ENCODE data around the gene ZNF276. TPM values are rescaled to one million over a fixed set of nuclear protein-coding genes. Genes with fewer than 3 reads are reported as not detected.

ZNF276 gene
- total RNA-seq, 1 experiment from 2014 or later, result 30.6 TPM

DNA sequence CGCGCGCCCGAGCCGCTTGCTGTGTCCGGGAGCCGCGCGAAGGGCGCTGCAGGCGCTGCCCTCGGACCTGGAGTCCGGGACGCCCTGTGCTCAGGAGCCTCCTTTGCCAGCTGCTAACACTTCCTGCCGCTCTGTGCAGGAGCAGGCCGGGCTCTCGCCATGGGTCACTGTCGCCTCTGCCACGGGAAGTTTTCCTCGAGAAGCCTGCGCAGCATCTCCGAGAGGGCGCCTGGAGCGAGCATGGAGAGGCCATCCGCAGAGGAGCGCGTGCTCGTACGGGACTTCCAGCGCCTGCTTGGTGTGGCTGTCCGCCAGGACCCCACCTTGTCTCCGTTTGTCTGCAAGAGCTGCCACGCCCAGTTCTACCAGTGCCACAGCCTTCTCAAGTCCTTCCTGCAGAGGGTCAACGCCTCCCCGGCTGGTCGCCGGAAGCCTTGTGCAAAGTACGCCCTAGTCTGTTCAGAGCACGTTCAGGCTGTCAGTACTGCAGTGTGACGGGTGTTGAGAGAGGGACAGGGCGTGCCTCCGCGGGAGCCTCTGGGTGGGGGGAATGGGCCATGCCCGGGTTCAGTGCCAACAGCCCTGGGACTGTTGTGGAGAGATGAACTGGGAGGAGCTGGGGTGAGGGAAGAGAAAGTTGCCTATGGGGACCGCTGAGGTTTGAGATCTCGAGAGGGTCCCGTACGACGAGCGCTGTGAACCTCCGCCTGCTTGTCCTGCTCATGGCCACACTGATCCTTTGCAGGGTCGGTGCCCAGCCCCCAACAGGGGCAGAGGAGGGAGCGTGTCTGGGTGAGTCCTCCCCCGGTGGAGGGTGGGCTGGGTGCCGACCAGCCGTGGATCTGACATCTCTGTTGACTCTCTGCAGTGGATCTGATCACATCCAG is 1.3 kb downstream of the ZNF276 start:
- no TSS peak for BruUV-seq (replicated peaks)
- intact Hi-C loops (cut with micrococcal nuclease; ENCODE audit: unreplicated experiment), result no loop called here
- peaks cover 41% of the 10 kb centered on the region for H3K4me1 Mint-ChIP-seq (ENCODE audit: low read depth, unreplicated experiment)
- no peaks in the 10 kb centered on the region for H3K27me3 Mint-ChIP-seq (ENCODE audit: unreplicated experiment)
- CTCF ChIA-PET, result interaction anchor here (1.3 kb wide), 1 partner anchor 17 kb away, joined by 4 read pairs; no protein-coding TSS in a partner anchor
- H3K27ac Mint-ChIP-seq (ENCODE audit: unreplicated experiment), result peak overlapping the region; percentile 81
- peaks cover 82% of the 10 kb centered on the region for H3K36me3 Mint-ChIP-seq (ENCODE audit: insufficient read depth, unreplicated experiment)
- peak; percentile 86 for DNase-seq
- TF ChIP-seq, protein P1, sequence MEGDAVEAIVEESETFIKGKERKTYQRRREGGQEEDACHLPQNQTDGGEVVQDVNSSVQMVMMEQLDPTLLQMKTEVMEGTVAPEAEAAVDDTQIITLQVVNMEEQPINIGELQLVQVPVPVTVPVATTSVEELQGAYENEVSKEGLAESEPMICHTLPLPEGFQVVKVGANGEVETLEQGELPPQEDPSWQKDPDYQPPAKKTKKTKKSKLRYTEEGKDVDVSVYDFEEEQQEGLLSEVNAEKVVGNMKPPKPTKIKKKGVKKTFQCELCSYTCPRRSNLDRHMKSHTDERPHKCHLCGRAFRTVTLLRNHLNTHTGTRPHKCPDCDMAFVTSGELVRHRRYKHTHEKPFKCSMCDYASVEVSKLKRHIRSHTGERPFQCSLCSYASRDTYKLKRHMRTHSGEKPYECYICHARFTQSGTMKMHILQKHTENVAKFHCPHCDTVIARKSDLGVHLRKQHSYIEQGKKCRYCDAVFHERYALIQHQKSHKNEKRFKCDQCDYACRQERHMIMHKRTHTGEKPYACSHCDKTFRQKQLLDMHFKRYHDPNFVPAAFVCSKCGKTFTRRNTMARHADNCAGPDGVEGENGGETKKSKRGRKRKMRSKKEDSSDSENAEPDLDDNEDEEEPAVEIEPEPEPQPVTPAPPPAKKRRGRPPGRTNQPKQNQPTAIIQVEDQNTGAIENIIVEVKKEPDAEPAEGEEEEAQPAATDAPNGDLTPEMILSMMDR (IDR thresholded peaks at IDR 0.05; ENCODE audit: unreplicated experiment), result no peak
- H3K9me3 Mint-ChIP-seq (ENCODE audit: low read depth, unreplicated experiment), result no peaks in the 10 kb centered on the region
- peak overlapping the region; percentile 81 for H3K4me3 Mint-ChIP-seq (ENCODE audit: low read depth, unreplicated experiment)

DNA sequence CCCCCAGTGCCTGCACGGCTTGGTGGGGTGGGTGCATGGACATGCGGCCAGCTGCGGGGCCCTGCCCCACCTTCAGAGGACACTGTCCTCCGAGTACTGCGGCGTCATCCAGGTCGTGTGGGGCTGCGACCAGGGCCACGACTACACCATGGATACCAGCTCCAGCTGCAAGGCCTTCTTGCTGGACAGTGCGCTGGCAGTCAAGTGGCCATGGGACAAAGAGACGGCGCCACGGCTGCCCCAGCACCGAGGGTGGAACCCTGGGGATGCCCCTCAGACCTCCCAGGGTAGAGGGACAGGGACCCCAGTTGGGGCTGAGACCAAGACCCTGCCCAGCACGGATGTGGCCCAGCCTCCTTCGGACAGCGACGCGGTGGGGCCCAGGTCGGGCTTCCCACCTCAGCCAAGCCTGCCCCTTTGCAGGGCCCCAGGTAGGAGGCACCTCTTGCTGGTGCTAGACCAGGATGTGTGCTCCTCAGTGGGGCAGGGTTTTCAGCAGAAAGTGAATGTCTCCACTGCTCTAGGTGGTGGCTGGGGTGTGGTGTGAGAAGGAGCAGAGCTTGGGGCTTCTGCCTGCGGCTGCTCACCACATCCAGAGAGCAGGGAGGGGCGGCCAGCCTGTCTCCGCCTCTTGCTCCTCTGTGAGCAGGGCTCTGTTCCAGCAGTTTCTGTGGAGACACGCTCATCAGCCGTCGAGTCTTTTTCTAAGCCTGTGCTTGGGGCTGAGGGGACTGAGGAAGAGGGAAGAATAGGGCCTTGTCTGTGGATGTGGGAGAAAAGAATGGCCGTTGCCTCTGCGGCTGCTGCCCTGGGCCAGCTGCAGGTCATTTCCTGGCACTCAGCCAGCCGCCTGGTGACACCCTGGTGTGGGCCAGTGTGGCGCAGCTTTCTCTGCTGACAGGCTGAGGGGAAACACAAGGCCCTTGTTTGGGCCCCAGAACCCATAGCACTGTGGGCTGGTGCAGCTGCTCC is 2.2 kb downstream of the ZNF276 start:
- TSS peak; percentile 15 for BruUV-seq (replicated peaks)
- H3K27ac Mint-ChIP-seq (ENCODE audit: unreplicated experiment), result peak overlapping the region; percentile 81
- CTCF ChIA-PET, result interaction anchor here (1.3 kb wide), 1 partner anchor 17 kb away, joined by 4 read pairs; no protein-coding TSS in a partner anchor

DNA sequence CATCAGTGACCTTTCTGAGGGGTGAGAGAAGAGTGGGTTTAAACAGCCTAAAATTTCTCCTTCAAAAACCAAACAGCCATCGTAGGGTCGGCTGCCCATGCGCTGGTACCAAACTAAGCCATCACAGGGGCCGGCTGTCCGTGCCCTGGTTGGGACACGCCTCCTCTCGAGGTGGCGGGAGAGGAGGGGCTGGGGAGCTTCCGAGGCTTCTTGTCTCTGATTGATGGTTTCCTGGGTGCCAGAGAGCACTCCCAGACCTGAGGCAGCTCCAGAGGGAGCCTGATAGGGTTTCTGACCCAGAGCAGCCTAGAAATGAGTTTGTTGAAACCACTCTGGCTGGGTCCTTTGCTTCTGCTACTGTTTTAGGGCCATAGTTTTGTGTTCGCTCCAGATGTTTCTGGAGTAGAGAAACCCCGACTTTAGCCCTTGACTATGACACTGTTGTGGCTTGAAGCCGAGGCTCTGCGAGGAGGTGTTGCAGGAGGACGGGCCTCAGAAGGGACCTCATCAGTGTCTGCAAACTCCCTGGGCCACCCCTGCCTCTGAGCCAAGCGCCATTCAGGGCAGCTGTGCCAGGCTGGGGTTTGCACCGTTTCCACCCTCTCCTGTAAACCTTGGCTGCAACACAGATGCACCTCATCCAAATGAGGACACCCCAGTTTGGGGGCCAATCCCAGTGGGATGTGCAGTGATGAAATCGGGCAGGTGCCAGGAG is 6.2 kb downstream of the ZNF276 start:
- H3K27ac Mint-ChIP-seq (ENCODE audit: unreplicated experiment), result no peak overlapping the region
- peaks cover 74% of the 10 kb centered on the region for H3K36me3 Mint-ChIP-seq (ENCODE audit: insufficient read depth, unreplicated experiment)
- TF ChIP-seq, protein P1 (IDR thresholded peaks at IDR 0.05; ENCODE audit: unreplicated experiment), result no peak
- H3K4me1 Mint-ChIP-seq (ENCODE audit: low read depth, unreplicated experiment), result peaks cover 13% of the 10 kb centered on the region
- H3K9me3 Mint-ChIP-seq (ENCODE audit: low read depth, unreplicated experiment), result no peaks in the 10 kb centered on the region
- BruUV-seq (replicated peaks), result no TSS peak
- DNase-seq, result no peak
- CTCF ChIA-PET, result interaction anchor here (0.7 kb wide), 1 partner anchor 35 kb away, joined by 3 read pairs; no protein-coding TSS in a partner anchor
- no peak overlapping the region for H3K4me3 Mint-ChIP-seq (ENCODE audit: low read depth, unreplicated experiment)
- intact Hi-C loops (cut with micrococcal nuclease; ENCODE audit: unreplicated experiment), result no loop called here
- H3K27me3 Mint-ChIP-seq (ENCODE audit: unreplicated experiment), result no peaks in the 10 kb centered on the region

More for the DNA sequence above, 2.2 kb downstream of the ZNF276 start:
- Mint-ChIP-seq H3K36me3 (ENCODE audit: insufficient read depth, unreplicated experiment) (peaks cover 78% of the 10 kb centered on the region), H3K4me3 (ENCODE audit: low read depth, unreplicated experiment) (peak overlapping the region; percentile 81), H3K4me1 (ENCODE audit: low read depth, unreplicated experiment) (peaks cover 32% of the 10 kb centered on the region), H3K9me3 (ENCODE audit: low read depth, unreplicated experiment) (no peaks in the 10 kb centered on the region), H3K27me3 (ENCODE audit: unreplicated experiment) (no peaks in the 10 kb centered on the region)
- intact Hi-C loops (cut with micrococcal nuclease; ENCODE audit: unreplicated experiment), result no loop called here
- TF ChIP-seq, protein P1 (IDR thresholded peaks at IDR 0.05; ENCODE audit: unreplicated experiment), result no peak
- DNase-seq, result no peak

DNA sequence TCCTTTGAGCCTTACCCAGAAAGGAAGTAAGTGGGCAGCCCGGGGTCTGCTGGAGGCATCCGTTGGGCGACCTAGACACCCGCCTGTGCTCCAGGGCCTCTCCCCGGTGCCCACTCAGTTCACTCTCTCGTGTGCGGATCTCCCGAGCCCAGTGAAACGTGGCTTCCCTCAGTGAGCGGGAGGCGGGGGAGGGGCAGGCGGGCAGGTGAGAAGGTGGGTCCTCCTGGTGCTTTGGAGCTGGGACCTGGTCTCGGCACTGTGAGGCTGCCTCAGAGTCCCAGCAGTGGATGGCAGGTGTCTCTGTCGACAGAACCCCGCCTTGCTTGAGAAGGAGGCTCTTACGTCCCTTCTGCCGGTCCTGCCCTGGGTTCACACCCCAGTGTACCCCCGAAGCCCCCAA is 8.0 kb downstream of the ZNF276 start:
- Mint-ChIP-seq H3K27me3 (ENCODE audit: unreplicated experiment) (no peaks in the 10 kb centered on the region), H3K9me3 (ENCODE audit: low read depth, unreplicated experiment) (no peaks in the 10 kb centered on the region), H3K4me3 (ENCODE audit: low read depth, unreplicated experiment) (no peak overlapping the region), H3K4me1 (ENCODE audit: low read depth, unreplicated experiment) (no peaks in the 10 kb centered on the region), H3K36me3 (ENCODE audit: insufficient read depth, unreplicated experiment) (peaks cover 75% of the 10 kb centered on the region), H3K27ac (ENCODE audit: unreplicated experiment) (peak overlapping the region; percentile 58)
- TF ChIP-seq, protein P1 (IDR thresholded peaks at IDR 0.05; ENCODE audit: unreplicated experiment), result no peak
- DNase-seq, result no peak
- intact Hi-C loops (cut with micrococcal nuclease; ENCODE audit: unreplicated experiment), result no loop called here
- no TSS peak for BruUV-seq (replicated peaks)
- CTCF ChIA-PET, result interaction anchor here (0.6 to 0.7 kb wide), 2 partner anchors 49 to 152 kb away, joined by 4 to 7 read pairs; no protein-coding TSS in a partner anchor

Data from Calu3 (cell line).